ENCODE data around the gene GOLGB1. TPM values are rescaled to one million over a fixed set of nuclear protein-coding genes. Genes with fewer than 3 reads are reported as not detected.

The GOLGB1 gene
- total RNA-seq, 2 experiments from 2014 or later: 11.5 to 30.3 TPM

- Histone ChIP-seq H3K79me2 (ENCODE audit: insufficient read depth, low read depth, low read length) (no peaks in the 10 kb centered on the region), H3K4me3 (ENCODE audit: low read depth, low read length, poor library complexity, severe bottlenecking) (no peak overlapping the region), H4K20me1 (ENCODE audit: insufficient read depth, low read length) (no peaks in the 10 kb centered on the region), H3K36me3 (ENCODE audit: insufficient read depth, low read length) (peaks cover 39% of the 10 kb centered on the region), H2AFZ (ENCODE audit: low read length) (no peak overlapping the region), H3K4me2 (ENCODE audit: low read length) (no peak overlapping the region), H3K9me3 (ENCODE audit: low read length) (no peaks in the 10 kb centered on the region), H3K4me1 (ENCODE audit: insufficient read depth, low read length, poor library complexity, severe bottlenecking) (peaks cover 10% of the 10 kb centered on the region), H3K27ac (ENCODE audit: low read depth, low read length, poor library complexity, severe bottlenecking) (no peak overlapping the region), H3K9me2 (ENCODE audit: insufficient read depth, low read length) (no peaks in the 10 kb centered on the region)
- ChIA-PET POLR2A (interaction anchor here (0.6 to 0.7 kb wide), 2 partner anchors 12 to 62 kb away, joined by 3 to 4 read pairs; no protein-coding TSS in a partner anchor), CTCF (ENCODE audit: unreplicated experiment) (no interaction called here)
- intact Hi-C loops (cut with micrococcal nuclease; ENCODE audit: unreplicated experiment): no loop called here
- TF ChIP-seq EZH2phosphoT487 (IDR thresholded peaks at IDR 0.05; ENCODE audit: borderline replicate concordance, low read depth, low read length): no peak
- TF ChIP-seq CTCF (conservative IDR thresholded peaks at IDR 0.05; ENCODE audit: low read length): no peak
- no TSS peak for BruUV-seq (replicated peaks)
- DNase-seq (ENCODE audit: low spot score): no peak
These were observed 84.1 kb downstream of the GOLGB1 start for GRCh38 chr3:121665488-121665887.

GRCh38 chr3:121663171-121663847 is 86.2 kb downstream of the GOLGB1 start:
- no peaks in the 10 kb centered on the region for H4K20me1 ChIP-seq (ENCODE audit: insufficient read depth, low read length)
- CTCF ChIA-PET (ENCODE audit: unreplicated experiment): no interaction called here
- no peak overlapping the region for H2AFZ ChIP-seq (ENCODE audit: low read length)
- TF ChIP-seq EZH2phosphoT487 (IDR thresholded peaks at IDR 0.05; ENCODE audit: borderline replicate concordance, low read depth, low read length) (no peak), CTCF (conservative IDR thresholded peaks at IDR 0.05; ENCODE audit: low read length) (no peak)
- H3K9me3 ChIP-seq (ENCODE audit: low read length): no peaks in the 10 kb centered on the region
- no TSS peak for BruUV-seq (replicated peaks)
- H3K36me3 ChIP-seq (ENCODE audit: insufficient read depth, low read length): peaks cover 43% of the 10 kb centered on the region
- H3K4me3 ChIP-seq (ENCODE audit: low read depth, low read length, poor library complexity, severe bottlenecking): no peak overlapping the region
- no peak overlapping the region for H3K4me2 ChIP-seq (ENCODE audit: low read length)
- peaks cover 27% of the 10 kb centered on the region for H3K4me1 ChIP-seq (ENCODE audit: insufficient read depth, low read length, poor library complexity, severe bottlenecking)
- H3K9me2 ChIP-seq (ENCODE audit: insufficient read depth, low read length): no peaks in the 10 kb centered on the region
- intact Hi-C loops (cut with micrococcal nuclease; ENCODE audit: unreplicated experiment): loop anchor here (5.0 kb wide), 2 partner anchors 174 to 189 kb away; partner anchors contain the start of genes EAF2 and IQCB1
- peaks cover 21% of the 10 kb centered on the region for H3K79me2 ChIP-seq (ENCODE audit: insufficient read depth, low read depth, low read length)
- DNase-seq (ENCODE audit: low spot score): no peak
- POLR2A ChIA-PET: interaction anchor here (1.4 kb wide), 1 partner anchor 8 kb away, joined by 6 read pairs; no protein-coding TSS in a partner anchor
- H3K27ac ChIP-seq (ENCODE audit: low read depth, low read length, poor library complexity, severe bottlenecking): no peak overlapping the region

- Histone ChIP-seq H3K4me1 (ENCODE audit: insufficient read depth, low read length, poor library complexity, severe bottlenecking) (peaks cover 28% of the 10 kb centered on the region), H2AFZ (ENCODE audit: low read length) (no peak overlapping the region), H3K9me2 (ENCODE audit: insufficient read depth, low read length) (no peaks in the 10 kb centered on the region), H3K36me3 (ENCODE audit: insufficient read depth, low read length) (peaks cover 44% of the 10 kb centered on the region), H3K4me3 (ENCODE audit: low read depth, low read length, poor library complexity, severe bottlenecking) (no peak overlapping the region), H3K4me2 (ENCODE audit: low read length) (no peak overlapping the region), H3K9me3 (ENCODE audit: low read length) (no peaks in the 10 kb centered on the region), H4K20me1 (ENCODE audit: insufficient read depth, low read length) (no peaks in the 10 kb centered on the region), H3K79me2 (ENCODE audit: insufficient read depth, low read depth, low read length) (peaks cover 26% of the 10 kb centered on the region), H3K27ac (ENCODE audit: low read depth, low read length, poor library complexity, severe bottlenecking) (no peak overlapping the region)
- no peak for DNase-seq (ENCODE audit: low spot score)
- ChIA-PET POLR2A (interaction anchor here (0.6 to 1.4 kb wide), 4 partner anchors 9 to 99 kb away, joined by 3 to 6 read pairs (median 5); no protein-coding TSS in a partner anchor), CTCF (ENCODE audit: unreplicated experiment) (no interaction called here)
- TF ChIP-seq CTCF (conservative IDR thresholded peaks at IDR 0.05; ENCODE audit: low read length): no peak
- TF ChIP-seq EZH2phosphoT487 (IDR thresholded peaks at IDR 0.05; ENCODE audit: borderline replicate concordance, low read depth, low read length): no peak
- intact Hi-C loops (cut with micrococcal nuclease; ENCODE audit: unreplicated experiment): loop anchor here (5.0 kb wide), 2 partner anchors 175 to 190 kb away; partner anchors contain the start of genes EAF2 and IQCB1
- no TSS peak for BruUV-seq (replicated peaks)
These were observed 86.8 kb downstream of the GOLGB1 start for GRCh38 chr3:121662742-121663141.

All from OCI-LY7 (cell line).